HG02798 (cell line): ENCODE data around the gene PIGS.

Source experiments
- ATAC-seq: cut with Tn5 transposase; IDR thresholded peaks from one replicate; pipeline ENCODE4 v1.9.1; 2021; ENCODE audit warnings: mild to moderate bottlenecking; ENCODE audit not compliant: unreplicated experiment, poor library complexity

PIGS gene

DNA sequence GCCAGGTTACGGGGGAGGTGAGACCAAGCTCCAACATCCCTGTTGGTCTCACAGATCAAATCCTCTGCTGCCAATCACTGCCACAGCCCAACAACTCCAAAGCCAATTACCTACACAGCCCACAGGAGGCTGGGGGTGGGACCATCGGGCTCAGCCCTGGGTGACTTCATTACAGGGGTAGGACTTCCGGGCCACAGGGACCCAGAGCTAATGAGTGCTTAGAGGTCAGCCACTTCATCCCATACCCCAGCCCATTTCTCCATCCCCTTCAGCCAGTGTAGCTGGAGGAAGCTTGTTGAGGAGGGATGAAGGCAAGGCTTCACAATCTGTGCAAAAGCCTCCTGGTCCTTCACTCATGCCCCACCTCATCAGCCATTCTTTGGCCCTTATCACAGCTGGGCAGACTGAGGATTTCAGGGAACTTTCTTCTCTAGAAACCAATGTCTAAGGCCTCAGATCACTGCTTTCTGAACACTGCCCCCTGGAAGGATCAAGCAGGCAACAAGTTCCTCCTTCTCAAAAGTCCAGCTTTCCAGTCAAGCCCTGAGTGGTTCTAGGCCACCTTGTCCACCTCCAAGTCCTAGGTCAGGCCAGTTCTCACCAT is 59.4 kb downstream of the PIGS start:
- ATAC-seq: no peak

DNA sequence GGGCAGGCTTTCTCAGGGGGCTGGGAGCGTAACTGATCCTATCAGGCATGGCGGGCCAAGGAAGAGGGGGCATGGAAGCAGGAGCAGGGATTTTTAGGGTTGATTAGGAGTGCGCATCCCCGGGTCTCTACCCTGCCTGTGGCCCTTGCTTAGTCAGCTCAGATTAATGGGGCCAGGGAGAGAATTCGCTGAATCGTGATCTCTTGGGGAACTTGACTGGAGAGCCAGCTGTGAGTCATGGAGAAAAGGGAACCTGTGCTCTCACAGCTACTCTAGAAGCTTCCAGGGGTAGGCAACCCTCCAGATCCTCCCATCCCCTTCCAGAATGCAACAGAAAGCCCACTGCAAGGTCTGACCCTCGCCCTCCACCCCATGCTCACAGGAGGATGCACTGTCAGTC is 61.5 kb downstream of the PIGS start:
- ATAC-seq: no peak

DNA sequence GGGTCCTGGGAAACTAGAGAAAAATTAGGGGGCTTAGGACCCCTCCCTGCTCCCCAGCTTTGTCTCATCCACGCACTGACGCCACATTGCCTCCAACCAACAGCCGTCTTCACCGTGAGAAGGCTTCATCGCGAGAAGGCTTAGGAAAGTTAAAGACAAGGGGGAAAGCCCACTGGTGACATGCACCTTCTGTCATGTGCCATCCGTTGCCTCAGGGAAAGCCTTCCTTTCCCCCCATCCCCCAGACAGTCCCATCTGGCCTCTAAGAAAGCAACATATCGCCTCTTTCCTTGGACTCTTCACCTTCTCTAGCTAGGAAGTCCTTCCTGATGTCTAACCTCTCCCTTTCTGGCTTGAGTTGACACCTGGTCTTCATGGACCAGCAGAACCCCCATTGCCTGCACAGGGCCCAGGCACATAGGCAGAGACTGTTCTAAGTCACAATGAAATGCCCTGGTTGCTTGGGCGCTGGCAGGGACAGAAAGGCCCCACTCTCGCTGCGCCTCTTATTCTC is 63.1 kb downstream of the PIGS start:
- ATAC-seq: no peak

DNA sequence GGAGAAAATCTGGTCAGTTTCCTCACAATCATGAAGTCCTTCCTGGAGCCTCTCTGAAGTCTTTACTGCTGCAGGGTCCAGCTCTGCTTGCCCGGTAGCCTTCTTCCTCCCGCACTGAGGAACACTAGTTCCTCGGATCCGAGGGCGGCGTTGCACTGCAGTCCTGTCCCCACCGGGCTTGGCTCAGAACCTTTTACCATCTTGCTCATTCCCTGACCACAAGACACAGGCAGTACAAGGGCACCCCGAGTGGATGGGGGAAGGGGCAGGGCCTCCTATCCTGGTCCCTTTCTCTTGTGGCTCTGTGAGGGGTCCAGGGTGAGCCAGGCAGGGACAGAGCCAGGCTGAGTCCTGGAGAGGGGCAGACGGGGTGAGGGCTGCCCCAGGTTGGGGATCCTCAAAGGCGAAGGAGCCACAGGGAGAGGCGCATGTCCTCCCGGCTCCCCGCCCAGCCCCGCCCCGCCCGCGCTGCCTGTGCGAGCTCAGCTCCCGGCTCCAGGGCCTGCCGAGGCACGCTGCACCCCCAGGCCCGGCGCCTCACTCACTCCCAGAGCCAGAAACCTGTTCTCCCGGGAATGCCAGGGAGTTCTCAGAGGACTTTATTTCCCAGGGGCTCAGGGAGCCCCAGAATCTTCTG is 63.6 kb downstream of the PIGS start:
- no peak for ATAC-seq

DNA sequence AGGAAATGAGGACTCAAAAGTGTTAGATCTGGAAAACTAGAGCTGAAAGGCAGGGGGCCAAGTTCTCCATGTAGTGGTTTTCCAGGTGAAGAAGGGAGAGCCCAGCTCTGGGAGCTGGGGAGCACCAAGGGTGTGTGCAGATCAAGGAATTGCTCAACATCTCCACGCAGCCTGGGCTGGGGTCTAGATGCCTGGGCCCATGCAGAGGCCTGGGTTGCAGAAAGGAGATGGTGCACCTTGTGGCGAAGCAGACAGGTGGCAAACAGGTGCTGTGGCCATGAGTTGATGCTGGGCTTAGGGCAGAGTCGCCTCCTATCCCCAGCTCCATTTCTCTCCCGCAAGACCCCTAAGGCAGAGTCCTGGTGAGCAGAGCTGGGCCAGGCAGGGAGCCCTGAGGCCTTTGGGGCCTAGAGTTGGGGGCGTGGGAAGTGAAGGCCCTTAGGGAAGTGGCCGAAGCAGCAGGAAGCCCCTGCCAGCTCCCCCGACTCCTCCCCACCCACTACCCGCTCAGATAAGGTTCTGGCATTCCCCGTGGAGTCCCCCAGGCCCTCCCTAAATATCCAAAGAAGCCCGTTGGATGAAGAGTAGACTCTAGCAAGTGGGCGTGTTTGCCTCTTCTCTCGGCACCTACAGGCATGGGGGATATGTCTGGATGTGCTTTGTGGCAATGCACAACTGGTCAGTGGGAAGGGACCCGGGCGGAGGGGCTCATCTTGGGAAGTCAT is 64.4 kb downstream of the PIGS start:
- ATAC-seq: no peak

DNA sequence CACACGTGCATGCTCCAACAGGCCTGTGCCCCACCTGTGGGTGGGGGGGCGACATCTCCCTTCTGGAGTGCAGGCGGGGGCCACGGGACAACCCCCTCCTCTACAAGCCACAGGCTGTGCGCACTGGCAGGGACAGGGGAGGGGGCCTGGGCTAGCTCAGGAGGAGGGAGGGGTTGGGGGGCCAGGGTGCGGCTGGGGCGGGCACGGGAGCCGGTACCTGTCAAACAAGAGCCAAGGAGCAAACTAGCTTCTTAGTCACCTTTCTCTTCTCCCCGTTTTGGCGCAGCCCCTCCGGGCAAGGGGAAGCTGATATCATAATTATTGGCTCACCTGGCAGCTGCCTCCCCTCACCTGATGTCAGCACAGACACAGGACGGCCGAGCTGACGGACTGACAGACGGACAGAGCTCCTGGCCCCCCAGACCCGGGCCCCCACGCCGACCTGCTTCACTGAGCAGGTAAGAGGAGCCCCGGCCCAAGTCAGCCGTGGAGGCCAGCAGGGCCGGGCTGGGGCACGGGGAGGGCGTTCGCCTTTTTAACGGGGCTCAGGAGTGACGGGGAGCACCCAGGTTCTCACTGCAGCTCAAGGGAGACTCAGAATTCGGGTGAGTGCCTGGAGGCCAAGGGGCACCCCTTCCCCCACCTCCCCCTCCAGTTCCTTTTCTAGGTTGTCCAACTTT is 65.2 kb downstream of the PIGS start, which contains the start of gene FOXN1:
Gene FOXN1, plus strand, starts transcription at position 363 of the 680 bp plus-strand sequence. CDS start 17,622 bp downstream, outside the sequence.
- no peak for ATAC-seq

DNA sequence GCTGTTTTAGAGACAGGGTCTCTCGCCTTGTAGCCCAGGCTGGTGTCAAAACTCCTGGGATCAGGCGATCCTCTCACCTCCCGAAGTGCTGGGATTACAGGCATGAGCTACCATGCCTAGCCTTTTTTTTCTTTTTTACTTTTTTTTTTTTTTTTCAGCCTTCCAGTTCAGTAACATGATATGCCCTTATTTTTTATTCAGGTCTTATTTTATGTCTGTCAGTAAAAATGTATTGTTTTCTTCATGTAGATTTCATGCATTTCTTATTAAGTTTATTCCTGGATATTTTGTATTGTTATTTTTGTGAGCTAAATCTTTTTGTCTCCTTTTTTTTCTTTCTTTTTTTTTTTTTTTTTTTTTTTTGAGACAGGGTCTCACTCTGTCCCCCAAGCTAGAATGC is 67.9 kb downstream of the PIGS start:
- ATAC-seq: no peak
